Mesendoderm (in vitro differentiated cells): ENCODE measurements around the gene STX5.
A peak's percentile ranks its signal among the peaks of the same experiment; 100 is the strongest.

ENCODE experiments used
- DNase-seq: peaks from one replicate; pipeline ENCODE4 v3.0.0; 2013
- H2AK5ac ChIP-seq: 2 replicates; pipeline ENCODE4 v1.6.1; 2013; ENCODE audit warnings: low read length, inconsistent platforms
- H2BK120ac ChIP-seq: 2 replicates; pipeline ENCODE4 v1.6.1; 2013; ENCODE audit warnings: low read depth, mild to moderate bottlenecking, low read length, moderate library complexity, mixed read lengths
- H2BK15ac ChIP-seq: replicated peaks from 2 replicates; pipeline ENCODE4 v1.6.1; 2013; ENCODE audit warnings: low read depth, mild to moderate bottlenecking, moderate library complexity
- H2BK5ac ChIP-seq: 2 replicates; pipeline ENCODE4 v1.6.1; 2013; ENCODE audit warnings: low read length, inconsistent platforms
- H3K18ac ChIP-seq: 2 replicates; pipeline ENCODE4 v1.6.1; 2013; ENCODE audit warnings: mild to moderate bottlenecking, low read length, mixed read lengths
- H3K23ac ChIP-seq: one replicate; pipeline ENCODE4 v1.6.1; 2013; ENCODE audit warnings: low read length
- H3K27ac ChIP-seq: 2 replicates; pipeline ENCODE4 v1.5.1; 2013; ENCODE audit warnings: low read depth, mild to moderate bottlenecking, inconsistent platforms, low read length, moderate library complexity
- H3K27me3 ChIP-seq: 2 replicates; pipeline ENCODE4 v1.6.1; 2013; ENCODE audit warnings: low read length, control low read depth, mild to moderate bottlenecking, inconsistent platforms; ENCODE audit not compliant: insufficient read depth, poor library complexity
- H3K36me3 ChIP-seq: 2 replicates; pipeline ENCODE4 v1.6.1; 2013; ENCODE audit warnings: low read length, inconsistent platforms; ENCODE audit not compliant: control insufficient read depth, insufficient read depth
- H3K4ac ChIP-seq: one replicate; pipeline ENCODE4 v1.6.1; 2013; ENCODE audit warnings: low read depth, mild to moderate bottlenecking, low read length, moderate library complexity
- H3K4me1 ChIP-seq: 2 replicates; pipeline ENCODE4 v1.6.1; 2013; ENCODE audit warnings: low read depth, low read length, inconsistent platforms; ENCODE audit not compliant: control insufficient read depth
- H3K4me2 ChIP-seq: 2 replicates; pipeline ENCODE4 v1.6.1; 2013; ENCODE audit warnings: low read length
- H3K4me3 ChIP-seq: 2 replicates; pipeline ENCODE4 v1.5.1; 2013; ENCODE audit warnings: mild to moderate bottlenecking, low read length
- H3K56ac ChIP-seq: one replicate; pipeline ENCODE4 v1.6.1; 2013; ENCODE audit warnings: low read length
- H3K79me1 ChIP-seq: 2 replicates; pipeline ENCODE4 v1.6.1; 2013; ENCODE audit warnings: low read length, inconsistent platforms
- H3K79me2 ChIP-seq: 2 replicates; pipeline ENCODE4 v1.6.1; 2013; ENCODE audit warnings: mild to moderate bottlenecking, low read length; ENCODE audit not compliant: control insufficient read depth, insufficient read depth
- H3K9ac ChIP-seq: 2 replicates; pipeline ENCODE4 v1.6.1; 2013; ENCODE audit warnings: low read length, inconsistent platforms
- H4K5ac ChIP-seq: one replicate; pipeline ENCODE4 v1.6.1; 2013; ENCODE audit warnings: low read length
- H4K8ac ChIP-seq: one replicate; pipeline ENCODE4 v1.6.1; 2013; ENCODE audit warnings: low read depth, mild to moderate bottlenecking, control low read depth, low read length, moderate library complexity
- WGBS: extraction: QIAGEN DNeasy Blood & Tissue Kit; methylation state at CpG from one replicate; pipeline ENCODE4 v1.1.7; 2013; ENCODE audit warnings: low lambda C conversion rate, missing lambda C conversion rate; ENCODE audit not compliant: insufficient coverage; ENCODE audit errors: extremely low coverage; 5-methylcytosine and 5-hydroxymethylcytosine counted together

The STX5 gene

GRCh38 chr11:62805961-62806441 is 25.9 kb downstream of the STX5 start:
- Histone ChIP-seq H3K9ac (peak overlapping the region; percentile 89), H3K18ac (no peak overlapping the region), H3K36me3 (peaks cover 8% of the 10 kb centered on the region), H3K4me2 (peak overlapping the region; percentile 77), H2BK15ac (no peak overlapping the region), H3K23ac (no peak overlapping the region), H3K4me1 (peaks cover 9% of the 10 kb centered on the region), H3K79me2 (peaks cover 18% of the 10 kb centered on the region), H3K27ac (peak overlapping the region; percentile 88), H3K4ac (no peak overlapping the region), H4K5ac (no peak overlapping the region), H3K56ac (peak overlapping the region; percentile 94), H3K79me1 (peaks cover 12% of the 10 kb centered on the region), H2AK5ac (no peak overlapping the region), H4K8ac (no peak overlapping the region), H2BK120ac (no peak overlapping the region), H3K4me3 (peak overlapping the region; percentile 71), H2BK5ac (no peak overlapping the region), H3K27me3 (no peaks in the 10 kb centered on the region)
- no CpG with 5 or more reads among the region's 12 CpGs for WGBS
- peak; percentile 57 for DNase-seq

DNA sequence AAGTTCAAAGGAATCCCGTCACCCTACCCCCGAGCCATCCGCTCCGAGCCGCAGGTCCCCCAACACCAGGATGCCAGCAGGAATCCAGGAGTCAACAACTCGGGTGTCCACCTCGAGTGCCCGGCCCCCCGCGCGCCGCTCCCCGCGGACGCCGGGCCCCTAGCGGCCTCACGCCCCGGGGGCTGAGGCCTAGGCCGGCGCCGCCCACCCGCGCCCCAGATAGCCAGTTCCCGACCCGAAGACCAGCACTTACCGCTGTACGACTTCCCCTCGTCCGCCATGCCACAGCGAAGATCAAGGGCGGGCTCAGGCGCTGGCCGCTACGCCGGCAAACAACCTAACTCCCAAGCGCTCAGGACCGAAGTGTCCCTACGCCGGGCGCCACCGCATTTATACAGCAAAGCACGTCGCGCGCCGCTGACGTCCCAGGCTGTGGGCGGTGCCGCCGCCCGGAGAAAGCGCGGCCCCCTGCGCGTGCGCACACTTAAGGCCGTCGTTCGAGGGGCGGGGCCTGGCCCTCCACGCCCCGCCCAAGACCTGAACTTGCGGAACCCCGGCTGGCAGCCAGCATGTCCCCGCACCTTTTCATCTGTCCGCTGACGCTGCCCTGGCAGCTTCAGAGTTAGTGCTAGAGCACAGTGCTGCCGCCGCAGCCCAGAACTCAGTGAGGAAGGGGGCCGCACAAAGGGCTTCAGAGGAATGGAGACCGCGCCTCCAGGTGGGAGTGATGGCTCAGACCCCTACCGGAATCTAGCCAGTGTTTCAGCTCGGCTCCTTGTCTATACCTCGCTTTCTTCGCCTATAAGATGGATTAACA is 26.6 kb downstream of the STX5 start, which contains the start of gene NXF1:
TSS of gene NXF1 (minus strand) at position 365 of the 817 bp plus-strand sequence. CDS start at position 281, 84 bp downstream.
- no peak within 1 kb of the TSS for H3K4ac ChIP-seq
- no peak within 1 kb of the TSS for H3K18ac ChIP-seq
- H3K27me3 ChIP-seq: no peaks in the 10 kb centered on the region
- H4K5ac ChIP-seq: no peak within 1 kb of the TSS
- no peak within 1 kb of the TSS for H2BK120ac ChIP-seq
- H3K4me3 ChIP-seq: peak within 1 kb of the TSS; percentile 83
- no peak within 1 kb of the TSS for H2AK5ac ChIP-seq
- DNase-seq: peak; percentile 96
- peak within 1 kb of the TSS; percentile 94 for H3K56ac ChIP-seq
- no CpG with 5 or more reads among the region's 77 CpGs for WGBS
- peak within 1 kb of the TSS; percentile 88 for H3K27ac ChIP-seq
- peaks cover 9% of the 10 kb centered on the region for H3K36me3 ChIP-seq
- H4K8ac ChIP-seq: no peak within 1 kb of the TSS
- H3K9ac ChIP-seq: peak within 1 kb of the TSS; percentile 90
- no peak within 1 kb of the TSS for H2BK15ac ChIP-seq
- no peak within 1 kb of the TSS for H2BK5ac ChIP-seq
- peak within 1 kb of the TSS; percentile 77 for H3K4me2 ChIP-seq
- peaks cover 18% of the 10 kb centered on the region for H3K79me2 ChIP-seq
- H3K4me1 ChIP-seq: peaks cover 9% of the 10 kb centered on the region
- H3K23ac ChIP-seq: no peak within 1 kb of the TSS
- peaks cover 12% of the 10 kb centered on the region for H3K79me1 ChIP-seq

GRCh38 chr11:62804310-62805075 is 27.4 kb downstream of the STX5 start:
- peaks cover 15% of the 10 kb centered on the region for H3K36me3 ChIP-seq
- no peak overlapping the region for H3K23ac ChIP-seq
- H2AK5ac ChIP-seq: no peak overlapping the region
- no peak overlapping the region for H3K4ac ChIP-seq
- no peak overlapping the region for H4K8ac ChIP-seq
- peaks cover 12% of the 10 kb centered on the region for H3K79me1 ChIP-seq
- H3K9ac ChIP-seq: peak overlapping the region; percentile 90
- no peak overlapping the region for H4K5ac ChIP-seq
- DNase-seq: peak; percentile 41
- no peak overlapping the region for H2BK120ac ChIP-seq
- peaks cover 18% of the 10 kb centered on the region for H3K79me2 ChIP-seq
- WGBS: no CpG with 5 or more reads among the region's 14 CpGs
- peak overlapping the region; percentile 48 for H3K4me2 ChIP-seq
- no peak overlapping the region for H2BK15ac ChIP-seq
- H2BK5ac ChIP-seq: no peak overlapping the region
- H3K18ac ChIP-seq: no peak overlapping the region
- H3K56ac ChIP-seq: peak overlapping the region; percentile 83
- H3K4me3 ChIP-seq: peak overlapping the region; percentile 83
- no peaks in the 10 kb centered on the region for H3K27me3 ChIP-seq
- peak overlapping the region; percentile 31 for H3K27ac ChIP-seq
- peaks cover 9% of the 10 kb centered on the region for H3K4me1 ChIP-seq

DNA sequence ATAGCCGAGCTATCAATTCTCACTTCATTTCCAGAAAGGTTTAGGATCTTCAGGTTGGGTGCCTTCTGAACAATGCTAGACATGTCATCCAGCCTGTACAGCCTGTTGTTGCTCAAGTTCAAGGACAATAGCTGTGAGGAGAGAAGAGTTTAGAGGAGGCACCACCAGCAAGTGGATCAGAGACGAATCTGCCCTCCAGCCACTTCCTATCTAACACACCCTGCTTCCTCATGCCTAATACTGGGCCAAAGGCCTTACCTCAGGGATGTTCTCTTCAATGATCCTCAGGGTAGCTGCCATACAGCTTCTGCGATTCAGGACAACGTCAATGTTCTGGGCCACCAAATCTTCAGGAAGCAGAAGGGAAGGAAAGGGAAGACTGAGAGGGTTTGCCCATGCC is 30.8 kb downstream of the STX5 start:
- H3K4me1 ChIP-seq: peaks cover 5% of the 10 kb centered on the region
- no peaks in the 10 kb centered on the region for H3K27me3 ChIP-seq
- H4K5ac ChIP-seq: no peak overlapping the region
- no peak overlapping the region for H3K27ac ChIP-seq
- H2BK5ac ChIP-seq: no peak overlapping the region
- peaks cover 22% of the 10 kb centered on the region for H3K36me3 ChIP-seq
- H3K4me3 ChIP-seq: no peak overlapping the region
- H3K18ac ChIP-seq: no peak overlapping the region
- no peak for DNase-seq
- H2BK15ac ChIP-seq: no peak overlapping the region
- H2AK5ac ChIP-seq: no peak overlapping the region
- no peak overlapping the region for H4K8ac ChIP-seq
- H3K9ac ChIP-seq: no peak overlapping the region
- H3K79me1 ChIP-seq: peaks cover 12% of the 10 kb centered on the region
- peaks cover 18% of the 10 kb centered on the region for H3K79me2 ChIP-seq
- H2BK120ac ChIP-seq: no peak overlapping the region
- WGBS: no CpG with 5 or more reads among the region's 4 CpGs
- no peak overlapping the region for H3K4me2 ChIP-seq
- H3K4ac ChIP-seq: no peak overlapping the region
- no peak overlapping the region for H3K56ac ChIP-seq
- H3K23ac ChIP-seq: no peak overlapping the region

DNA sequence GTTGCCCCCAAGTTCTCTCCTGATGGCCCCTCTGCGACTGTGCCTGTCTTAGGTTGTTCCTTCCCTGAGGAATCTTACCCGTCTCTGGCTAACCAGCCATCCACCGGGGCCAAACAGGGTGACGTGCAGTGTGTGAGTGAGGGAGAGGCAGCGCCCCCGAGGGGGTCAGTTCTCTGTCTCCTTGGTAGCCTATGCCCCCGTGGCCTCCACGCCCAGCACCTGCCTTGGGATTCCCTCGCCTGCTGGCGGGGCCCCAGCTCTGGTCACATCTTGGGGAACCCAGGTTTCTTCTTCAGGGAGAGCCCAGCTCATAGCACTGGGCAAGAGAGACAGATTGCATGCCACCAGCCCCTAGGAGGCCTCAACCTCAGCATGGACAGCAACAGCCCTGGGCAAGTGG is 32.4 kb downstream of the STX5 start:
- Histone ChIP-seq H3K79me1 (peaks cover 11% of the 10 kb centered on the region), H3K4me3 (no peak overlapping the region), H2BK15ac (no peak overlapping the region), H3K4me1 (peaks cover 3% of the 10 kb centered on the region), H3K56ac (no peak overlapping the region), H3K23ac (no peak overlapping the region), H2BK120ac (no peak overlapping the region), H3K18ac (no peak overlapping the region), H3K4me2 (no peak overlapping the region), H3K9ac (no peak overlapping the region), H4K8ac (no peak overlapping the region), H3K4ac (no peak overlapping the region), H2AK5ac (no peak overlapping the region), H3K27ac (no peak overlapping the region), H3K79me2 (peaks cover 13% of the 10 kb centered on the region), H3K27me3 (no peaks in the 10 kb centered on the region), H4K5ac (no peak overlapping the region), H3K36me3 (peaks cover 29% of the 10 kb centered on the region), H2BK5ac (no peak overlapping the region)
- no peak for DNase-seq
- no CpG with 5 or more reads among the region's 10 CpGs for WGBS
